ENCODE measurements around the gene PTPRJ. TPM values are rescaled to one million over a fixed set of nuclear protein-coding genes. Genes with fewer than 3 reads are reported as not detected.

The PTPRJ gene
- total and polyA plus RNA-seq, 2 of the 13 experiments (the other 11 are each of a cell fraction or from before 2014, with no cell fraction given), result 1.0 to 1.2 TPM

DNA sequence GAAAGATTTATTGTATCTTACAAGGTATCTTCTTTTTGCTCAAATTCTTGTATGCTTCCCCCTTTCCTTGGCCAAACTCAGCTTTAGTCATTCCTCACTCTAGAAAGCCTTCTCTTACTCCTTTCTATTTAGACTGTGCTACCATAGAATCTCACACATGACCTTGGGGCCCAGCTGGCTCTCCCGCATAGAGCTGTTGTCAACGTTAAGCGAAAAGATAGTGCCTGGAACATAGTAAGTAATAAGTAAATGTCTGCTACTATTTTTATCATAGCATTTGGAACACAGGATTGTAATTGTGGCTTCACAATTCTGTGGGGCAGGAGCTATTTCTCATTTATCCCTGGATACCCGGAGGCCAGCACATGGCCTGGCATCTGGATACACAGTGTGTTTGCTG lies 197.3 kb downstream of the PTPRJ start (continued):
- TF ChIP-seq, protein P1, sequence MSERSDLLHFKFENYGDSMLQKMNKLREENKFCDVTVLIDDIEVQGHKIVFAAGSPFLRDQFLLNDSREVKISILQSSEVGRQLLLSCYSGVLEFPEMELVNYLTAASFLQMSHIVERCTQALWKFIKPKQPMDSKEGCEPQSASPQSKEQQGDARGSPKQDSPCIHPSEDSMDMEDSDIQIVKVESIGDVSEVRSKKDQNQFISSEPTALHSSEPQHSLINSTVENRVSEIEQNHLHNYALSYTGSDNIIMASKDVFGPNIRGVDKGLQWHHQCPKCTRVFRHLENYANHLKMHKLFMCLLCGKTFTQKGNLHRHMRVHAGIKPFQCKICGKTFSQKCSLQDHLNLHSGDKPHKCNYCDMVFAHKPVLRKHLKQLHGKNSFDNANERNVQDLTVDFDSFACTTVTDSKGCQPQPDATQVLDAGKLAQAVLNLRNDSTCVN (CRISPR knock-in tag; IDR thresholded peaks at IDR 0.05; ENCODE audit: borderline replicate concordance), result no peak
- TF ChIP-seq, protein P2, sequence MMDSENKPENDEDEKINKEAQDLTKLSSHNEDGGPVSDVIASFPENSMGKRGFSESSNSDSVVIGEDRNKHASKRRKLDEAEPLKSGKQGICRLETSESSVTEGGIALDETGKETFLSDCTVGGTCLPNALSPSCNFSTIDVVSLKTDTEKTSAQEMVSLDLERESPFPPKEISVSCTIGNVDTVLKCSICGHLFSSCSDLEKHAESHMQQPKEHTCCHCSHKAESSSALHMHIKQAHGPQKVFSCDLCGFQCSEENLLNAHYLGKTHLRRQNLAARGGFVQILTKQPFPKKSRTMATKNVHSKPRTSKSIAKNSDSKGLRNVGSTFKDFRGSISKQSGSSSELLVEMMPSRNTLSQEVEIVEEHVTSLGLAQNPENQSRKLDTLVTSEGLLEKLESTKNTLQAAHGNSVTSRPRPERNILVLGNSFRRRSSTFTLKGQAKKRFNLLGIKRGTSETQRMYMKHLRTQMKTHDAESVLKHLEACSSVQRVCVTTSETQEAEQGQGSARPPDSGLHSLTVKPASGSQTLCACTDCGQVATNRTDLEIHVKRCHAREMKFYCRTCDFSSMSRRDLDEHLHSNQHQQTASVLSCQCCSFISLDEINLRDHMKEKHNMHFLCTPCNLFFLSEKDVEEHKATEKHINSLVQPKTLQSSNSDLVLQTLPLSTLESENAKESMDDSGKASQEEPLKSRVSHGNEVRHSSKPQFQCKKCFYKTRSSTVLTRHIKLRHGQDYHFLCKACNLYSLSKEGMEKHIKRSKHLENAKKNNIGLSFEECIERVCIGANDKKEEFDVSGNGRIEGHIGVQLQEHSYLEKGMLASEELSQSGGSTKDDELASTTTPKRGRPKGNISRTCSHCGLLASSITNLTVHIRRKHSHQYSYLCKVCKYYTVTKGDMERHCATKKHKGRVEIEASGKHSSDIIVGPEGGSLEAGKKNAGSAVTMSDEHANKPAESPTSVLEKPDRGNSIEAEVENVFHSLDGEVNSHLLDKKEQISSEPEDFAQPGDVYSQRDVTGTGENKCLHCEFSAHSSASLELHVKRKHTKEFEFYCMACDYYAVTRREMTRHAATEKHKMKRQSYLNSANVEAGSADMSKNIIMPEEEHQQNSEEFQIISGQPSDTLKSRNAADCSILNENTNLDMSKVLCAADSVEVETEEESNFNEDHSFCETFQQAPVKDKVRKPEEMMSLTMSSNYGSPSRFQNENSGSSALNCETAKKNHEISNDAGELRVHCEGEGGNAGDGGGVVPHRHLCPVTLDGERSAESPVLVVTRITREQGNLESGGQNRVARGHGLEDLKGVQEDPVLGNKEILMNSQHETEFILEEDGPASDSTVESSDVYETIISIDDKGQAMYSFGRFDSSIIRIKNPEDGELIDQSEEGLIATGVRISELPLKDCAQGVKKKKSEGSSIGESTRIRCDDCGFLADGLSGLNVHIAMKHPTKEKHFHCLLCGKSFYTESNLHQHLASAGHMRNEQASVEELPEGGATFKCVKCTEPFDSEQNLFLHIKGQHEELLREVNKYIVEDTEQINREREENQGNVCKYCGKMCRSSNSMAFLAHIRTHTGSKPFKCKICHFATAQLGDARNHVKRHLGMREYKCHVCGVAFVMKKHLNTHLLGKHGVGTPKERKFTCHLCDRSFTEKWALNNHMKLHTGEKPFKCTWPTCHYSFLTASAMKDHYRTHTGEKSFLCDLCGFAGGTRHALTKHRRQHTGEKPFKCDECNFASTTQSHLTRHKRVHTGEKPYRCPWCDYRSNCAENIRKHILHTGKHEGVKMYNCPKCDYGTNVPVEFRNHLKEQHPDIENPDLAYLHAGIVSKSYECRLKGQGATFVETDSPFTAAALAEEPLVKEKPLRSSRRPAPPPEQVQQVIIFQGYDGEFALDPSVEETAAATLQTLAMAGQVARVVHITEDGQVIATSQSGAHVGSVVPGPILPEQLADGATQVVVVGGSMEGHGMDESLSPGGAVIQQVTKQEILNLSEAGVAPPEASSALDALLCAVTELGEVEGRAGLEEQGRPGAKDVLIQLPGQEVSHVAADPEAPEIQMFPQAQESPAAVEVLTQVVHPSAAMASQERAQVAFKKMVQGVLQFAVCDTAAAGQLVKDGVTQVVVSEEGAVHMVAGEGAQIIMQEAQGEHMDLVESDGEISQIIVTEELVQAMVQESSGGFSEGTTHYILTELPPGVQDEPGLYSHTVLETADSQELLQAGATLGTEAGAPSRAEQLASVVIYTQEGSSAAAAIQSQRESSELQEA (CRISPR knock-in tag; IDR thresholded peaks at IDR 0.05; ENCODE audit: not compliant biosample characterization), result no peak

DNA sequence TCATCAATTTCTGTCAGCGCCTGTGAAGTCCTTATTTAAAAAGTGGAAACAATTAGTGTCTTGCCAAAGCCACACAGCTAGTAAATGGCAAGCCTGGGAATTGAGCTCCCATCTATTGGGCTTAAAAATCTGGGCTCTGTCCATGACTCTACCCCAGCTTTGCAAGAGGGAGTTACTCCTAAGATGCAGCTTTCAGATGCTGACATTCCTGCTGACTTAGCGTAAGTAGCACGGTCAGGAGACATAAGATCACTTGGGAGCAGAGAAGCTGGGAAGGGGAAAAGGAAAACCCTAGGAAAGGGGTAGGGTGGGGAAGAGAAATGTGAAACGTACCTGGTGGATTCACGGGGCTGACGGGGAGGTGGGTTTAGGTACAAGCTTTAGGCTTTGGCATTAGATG lies 200.3 kb downstream of the PTPRJ start:
- intact Hi-C loops (cut with micrococcal nuclease; ENCODE audit: unreplicated experiment) (no loop called here), in situ Hi-C loops (cut with HindIII; ENCODE audit: extremely low pct_ligation_motif_present, low pct_unique_long_range_greater_than_20kb) (no loop called here)
- Histone ChIP-seq H3K9ac (ENCODE audit: insufficient read depth, low read depth, low read length) (no peak overlapping the region), H3K27me3 (ENCODE audit: control insufficient read depth in 1 of 2, insufficient read depth in 2 of 2, low read length in 2 of 2) (no peaks in the 10 kb centered on the region), H3K79me2 (ENCODE audit: insufficient read depth, low read length) (no peaks in the 10 kb centered on the region), H3K4me3 (replicated peaks in 1 of 3; ENCODE audit: insufficient read depth in 1 of 3, low read depth in 2 of 3, low read length in 3 of 3) (no peak overlapping the region), H3K4me2 (ENCODE audit: low read depth, low read length) (no peak overlapping the region), H3K27ac (ENCODE audit: extremely low read length, insufficient read depth, low read length) (no peak overlapping the region), H3K36me3 (replicated peaks in 1 of 2; ENCODE audit: control insufficient read depth in 1 of 2, insufficient read depth in 2 of 2, low read length in 2 of 2) (no peaks in the 10 kb centered on the region), H4K20me1 (ENCODE audit: insufficient read depth, low read length) (no peaks in the 10 kb centered on the region), H3K9me3 (ENCODE audit: low read length) (no peaks in the 10 kb centered on the region), H3K4me1 (ENCODE audit: insufficient read depth, low read length) (no peaks in the 10 kb centered on the region), H2AFZ (ENCODE audit: low read length) (no peak overlapping the region)
- DNase-seq (ENCODE audit: low spot score) (no peak), ATAC-seq (no peak), FAIRE-seq (no peak)
- WGBS (ENCODE audit: low lambda C conversion rate), result 31% methylated on average over 6 of the region's 6 CpGs
- POLR2A ChIA-PET, result no interaction called here
- peak; percentile 41; the same call in 1 of the 2 replicates for TF ChIP-seq MAFF (IDR thresholded peaks at IDR 0.05; ENCODE audit: low read depth, low read length)
- TF ChIP-seq FOXK1 (CRISPR knock-in tag; IDR thresholded peaks at IDR 0.05; ENCODE audit: borderline replicate concordance, low read depth), result no peak
- no peak for TF ChIP-seq SIN3A (IDR thresholded peaks at IDR 0.05; ENCODE audit: borderline replicate concordance, low read depth, low read length)
- TF ChIP-seq SRF (IDR thresholded peaks at IDR 0.05; ENCODE audit: low read depth, low read length), result no peak
- no peak for TF ChIP-seq TBX3 (IDR thresholded peaks at IDR 0.05; ENCODE audit: borderline replicate concordance)
- TF ChIP-seq MAFK (conservative IDR thresholded peaks at IDR 0.05 in 1 of 2, IDR thresholded peaks at IDR 0.05 in 1 of 2; ENCODE audit: low read length in 2 of 2), result peak; percentile 22 to 41; a peak in 1 of 4 replicates
- no peak for TF ChIP-seq ZFP36L1 (CRISPR knock-in tag; IDR thresholded peaks at IDR 0.05)
- TF ChIP-seq ZNF557 (CRISPR knock-in tag; IDR thresholded peaks at IDR 0.05), result no peak
- TF ChIP-seq FOXK2 (IDR thresholded peaks at IDR 0.05), result no peak
- TF ChIP-seq ZIK1 (CRISPR knock-in tag; IDR thresholded peaks at IDR 0.05; ENCODE audit: borderline replicate concordance, low read depth), result no peak
- CTCF ChIA-PET (ENCODE audit: low intra/inter-chr PET ratio, low total read pairs), result no interaction called here
- BruUV-seq (replicated peaks), result no TSS peak
